WTC11 (cell line): ENCODE data around the gene BNC2. TPM values are rescaled to one million over a fixed set of nuclear protein-coding genes. Genes with fewer than 3 reads are reported as not detected.

ENCODE experiments used
- ATAC-seq: fragments of 200-7000 bp; cut with Tn5 transposase; 2 replicates; pipeline ENCODE4 v1.10.0; 2021; ENCODE audit warnings: mild to moderate bottlenecking, moderate library complexity
- CTCF ChIA-PET: fragments of 300-600 bp; sonication (Branson Sonifier 250); formaldehyde crosslinking; loops from one replicate; lab custom pipeline; 2021; ENCODE audit warnings: antibody characterized with exemption; lab: Charles Lee
- POLR2A ChIA-PET: fragments of 350-600 bp; sonication (Branson Sonifier 250); formaldehyde crosslinking; loops from one replicate; lab custom pipeline; 2021; ENCODE audit warnings: antibody characterized with exemption; lab: Charles Lee
- DNase-seq: peaks from one replicate; pipeline ENCODE4 v3.0.0; 2021; ENCODE audit warnings: low spot score
- H3K27ac Mint-ChIP-seq: 2 replicates; pipeline ENCODE4 v1.8.0; 2021; ENCODE audit warnings: mixed read lengths
- H3K27me3 Mint-ChIP-seq: 2 replicates; pipeline ENCODE4 v1.8.0; 2021; ENCODE audit warnings: low read depth, mild to moderate bottlenecking, moderate library complexity, mixed read lengths
- H3K36me3 Mint-ChIP-seq: 2 replicates; pipeline ENCODE4 v1.8.0; 2021; ENCODE audit warnings: mixed read lengths
- H3K4me1 Mint-ChIP-seq: 2 replicates; pipeline ENCODE4 v1.8.0; 2022; ENCODE audit warnings: mixed read lengths
- H3K4me3 Mint-ChIP-seq: 2 replicates; pipeline ENCODE4 v1.8.0; 2021; ENCODE audit warnings: mild to moderate bottlenecking, moderate library complexity, mixed read lengths
- H3K9me3 Mint-ChIP-seq: 2 replicates; pipeline ENCODE4 v1.8.0; 2021; ENCODE audit warnings: mixed read lengths
- ARID4B ChIP-seq: sonication (generic); formaldehyde crosslinking; IDR thresholded peaks from 2 replicates; pipeline ENCODE4 v1.8.0; 2023; ENCODE audit warnings: missing genetic modification reagents, mild to moderate bottlenecking, borderline replicate concordance
- EMX1 ChIP-seq: fragments of 250-450 bp; sonication (Bioruptor Pico); IDR thresholded peaks from 2 replicates; pipeline ENCODE4 v1.8.0; 2021; ENCODE audit warnings: mild to moderate bottlenecking
- IRF2 ChIP-seq: sonication (generic); formaldehyde crosslinking; IDR thresholded peaks from 2 replicates; pipeline ENCODE4 v1.8.0; 2022; ENCODE audit warnings: low read depth, missing genetic modification reagents, borderline replicate concordance
- JAZF1 ChIP-seq: fragments of 250-450 bp; sonication (Bioruptor Pico); IDR thresholded peaks from 2 replicates; pipeline ENCODE4 v1.9.0; 2021; ENCODE audit warnings: moderate library complexity, mild to moderate bottlenecking, inconsistent platforms
- KAT7 ChIP-seq: sonication (generic); formaldehyde crosslinking; IDR thresholded peaks from 2 replicates; pipeline ENCODE4 v1.8.1; 2023; ENCODE audit warnings: missing genetic modification reagents, mild to moderate bottlenecking, borderline replicate concordance
- MAX ChIP-seq: sonication (generic); formaldehyde crosslinking; IDR thresholded peaks from 2 replicates; pipeline ENCODE4 v1.8.0; 2022; ENCODE audit warnings: mild to moderate bottlenecking, missing genetic modification reagents
- NR1H2 ChIP-seq: sonication (generic); formaldehyde crosslinking; IDR thresholded peaks from 2 replicates; pipeline ENCODE4 v1.9.0; 2021; ENCODE audit warnings: mild to moderate bottlenecking, moderate library complexity, missing genetic modification reagents
- NR2C2 ChIP-seq: sonication (generic); formaldehyde crosslinking; IDR thresholded peaks from 2 replicates; pipeline ENCODE4 v1.8.0; 2022; ENCODE audit warnings: mild to moderate bottlenecking, missing genetic modification reagents
- PRRX2 ChIP-seq: fragments of 250-450 bp; sonication (Bioruptor Pico); IDR thresholded peaks from 2 replicates; pipeline ENCODE4 v1.8.0; 2021; ENCODE audit warnings: mild to moderate bottlenecking
- RORB ChIP-seq: fragments of 250-450 bp; sonication (Bioruptor Pico); IDR thresholded peaks from 2 replicates; pipeline ENCODE4 v1.9.0; 2021; ENCODE audit warnings: mild to moderate bottlenecking
- SMAD4 ChIP-seq: sonication (generic); formaldehyde crosslinking; IDR thresholded peaks from 2 replicates; pipeline ENCODE4 v1.8.0; 2022; ENCODE audit warnings: mild to moderate bottlenecking, missing genetic modification reagents
- SP1 ChIP-seq: sonication (generic); formaldehyde crosslinking; conservative IDR thresholded peaks from 2 replicates; pipeline ENCODE4 v1.8.1; 2022; ENCODE audit warnings: missing genetic modification reagents
- STAT6 ChIP-seq: sonication (generic); formaldehyde crosslinking; conservative IDR thresholded peaks from 2 replicates; pipeline ENCODE4 v1.8.1; 2023; ENCODE audit warnings: mild to moderate bottlenecking, low read depth, missing genetic modification reagents, moderate library complexity
- ZBTB21 ChIP-seq: sonication (generic); formaldehyde crosslinking; IDR thresholded peaks from 2 replicates; pipeline ENCODE4 v1.8.1; 2023; ENCODE audit warnings: mild to moderate bottlenecking, missing genetic modification reagents, borderline replicate concordance
- ZNF232 ChIP-seq: sonication (generic); formaldehyde crosslinking; IDR thresholded peaks from 2 replicates; pipeline ENCODE4 v1.8.0; 2022; ENCODE audit warnings: mild to moderate bottlenecking, missing genetic modification reagents
- ZNF416 ChIP-seq: fragments of 250-450 bp; sonication (Bioruptor Pico); IDR thresholded peaks from 2 replicates; pipeline ENCODE4 v1.9.0; 2021; ENCODE audit warnings: mild to moderate bottlenecking, inconsistent platforms
- ZNF423 ChIP-seq: fragments of 250-450 bp; sonication (Bioruptor Pico); IDR thresholded peaks from 2 replicates; pipeline ENCODE4 v2.1.2; 2022; ENCODE audit warnings: mild to moderate bottlenecking, moderate library complexity
- ZNF532 ChIP-seq: fragments of 250-450 bp; sonication (Bioruptor Pico); IDR thresholded peaks from 2 replicates; pipeline ENCODE4 v1.9.0; 2021; ENCODE audit warnings: mild to moderate bottlenecking, borderline replicate concordance
- ZSCAN18 ChIP-seq: fragments of 250-450 bp; sonication (Bioruptor Pico); IDR thresholded peaks from 2 replicates; pipeline ENCODE4 v2.1.2; 2022; ENCODE audit warnings: mild to moderate bottlenecking, moderate library complexity
- total RNA-seq: library from RNA; stranded (reverse); gene quantifications from 3 replicates; pipeline ENCODE4 v1.2.3, GENCODE V29; 2021

The BNC2 gene
- total RNA-seq, 1 experiment from 2014 or later = 33.3 TPM

- Mint-ChIP-seq H3K4me3 (no peak overlapping the region), H3K4me1 (peaks cover 31% of the 10 kb centered on the region), H3K27ac (no peak overlapping the region), H3K36me3 (no peaks in the 10 kb centered on the region), H3K9me3 (no peaks in the 10 kb centered on the region), H3K27me3 (no peaks in the 10 kb centered on the region)
- DNase-seq (no peak), ATAC-seq (no peak)
- CTCF ChIA-PET = no interaction called here
- TF ChIP-seq EMX1 (CRISPR knock-in tag) (no peak), ZNF416 (CRISPR knock-in tag) (no peak), IRF2 (CRISPR knock-in tag) (no peak), ZNF423 (CRISPR knock-in tag) (no peak), SP1 (CRISPR knock-in tag) (no peak)
- POLR2A ChIA-PET = no interaction called here
Observed at GRCh38 chr9:16543686-16544085, 326.8 kb downstream of the BNC2 start.

- DNase-seq (no peak), ATAC-seq (no peak)
- TF ChIP-seq MAX (no peak), SMAD4 (no peak), STAT6 (CRISPR knock-in tag) (no peak)
- POLR2A ChIA-PET = no interaction called here
- H3K9me3 Mint-ChIP-seq = no peaks in the 10 kb centered on the region
- H3K27ac Mint-ChIP-seq = no peak overlapping the region
- H3K4me3 Mint-ChIP-seq = no peak overlapping the region
- peaks cover 31% of the 10 kb centered on the region for H3K4me1 Mint-ChIP-seq
- CTCF ChIA-PET = no interaction called here
- no peaks in the 10 kb centered on the region for H3K36me3 Mint-ChIP-seq
- no peaks in the 10 kb centered on the region for H3K27me3 Mint-ChIP-seq
Observed at GRCh38 chr9:16543225-16543624, 327.2 kb downstream of the BNC2 start.

- CTCF ChIA-PET = no interaction called here
- Mint-ChIP-seq H3K4me1 (peaks cover 28% of the 10 kb centered on the region), H3K27me3 (no peaks in the 10 kb centered on the region), H3K27ac (no peak overlapping the region), H3K36me3 (no peaks in the 10 kb centered on the region), H3K4me3 (no peak overlapping the region), H3K9me3 (no peaks in the 10 kb centered on the region)
- POLR2A ChIA-PET = no interaction called here
- DNase-seq (no peak), ATAC-seq (no peak)
- TF ChIP-seq KAT7 = no peak
- TF ChIP-seq RORB (CRISPR knock-in tag) = no peak
- TF ChIP-seq NR2C2 (CRISPR knock-in tag) = no peak
- no peak for TF ChIP-seq ZNF232 (CRISPR knock-in tag)
- TF ChIP-seq JAZF1 (CRISPR knock-in tag) = no peak
- TF ChIP-seq ARID4B (CRISPR knock-in tag) = no peak
- TF ChIP-seq ZNF532 (CRISPR knock-in tag) = no peak
- TF ChIP-seq ZNF416 (CRISPR knock-in tag) = no peak
- TF ChIP-seq EMX1 (CRISPR knock-in tag) = no peak
- no peak for TF ChIP-seq NR1H2
- TF ChIP-seq ZSCAN18 (CRISPR knock-in tag) = no peak
- no peak for TF ChIP-seq ZBTB21
- no peak for TF ChIP-seq IRF2 (CRISPR knock-in tag)
- no peak for TF ChIP-seq PRRX2 (CRISPR knock-in tag)
Observed at GRCh38 chr9:16542290-16542689, 328.2 kb downstream of the BNC2 start.
